K562 (cell line): ENCODE results near the gene CNDP1. TPM values are rescaled to one million over a fixed set of nuclear protein-coding genes. Genes with fewer than 3 reads are reported as not detected.

Experiments
- ATAC-seq: fragments of 200-7000 bp; cut with Tn5 transposase; 3 replicates; pipeline ENCODE4 v1.9.1; 2020; ENCODE audit warnings: moderate library complexity
- BruUV-seq: library from RNA; stranded (reverse); fragments of 400-500 nt; replicated peaks from 2 replicates; lab custom pipeline; 2021; lab: Mats Ljungman, UMichigan
- CTCF ChIA-PET: fragments of 300-600 bp; formaldehyde crosslinking; extraction: SDS; loops from one replicate; lab custom pipeline; 2021; ENCODE audit warnings: low intra/inter-chr PET ratio; lab: Yijun Ruan, JAX
- POLR2A ChIA-PET: fragments of 300-600, 350-650 bp; sonication (Branson Sonifier 250); formaldehyde crosslinking; extraction: SDS; loops from one replicate; lab custom pipeline; 2021; ENCODE audit warnings: antibody characterized with exemption, inconsistent platforms; lab: Yijun Ruan, JAX
- DNase-seq, 4 experiments: peaks; one replicate each; pipeline versions ENCODE4 v3.0.0 to v3.0.0-alpha.2; 2011 to 2018; ENCODE audit warnings: low spot score in 3 of 4, mixed read lengths in 3 of 4; ENCODE audit errors: extremely low read depth in 1 of 4
- FAIRE-seq: peaks from 2 replicates; lab custom pipeline; 2011; peaks lifted over from hg19 to GRCh38; lab: Jason Lieb, UNC
- H2AFZ ChIP-seq: 2 replicates; pipeline ENCODE4 v1.6.0; 2011; ENCODE audit warnings: low read depth, low read length, control low read depth, inconsistent platforms
- H3K27ac ChIP-seq: fragments of 200-600 bp; 3 replicates; pipeline ENCODE4 v1.8.0; 2011; ENCODE audit warnings: low read depth, mild to moderate bottlenecking, control low read depth, inconsistent platforms, low read length, moderate library complexity, mixed read lengths; ENCODE audit errors: extremely low read depth
- H3K27me3 ChIP-seq, 2 experiments: fragments of 300-600 bp in 1 of 2; 2 replicates in 1 of 2; 3 replicates in 1 of 2; pipeline versions ENCODE4 v1.6.0 to v1.8.0; 2011; ENCODE audit warnings: inconsistent platforms in 2 of 2, low read length in 2 of 2, mild to moderate bottlenecking in 1 of 2, mixed read lengths in 1 of 2, moderate library complexity in 1 of 2; ENCODE audit not compliant: control insufficient read depth in 2 of 2, insufficient read depth in 2 of 2
- H3K36me3 ChIP-seq: fragments of 300-600 bp; 3 replicates; pipeline ENCODE4 v1.8.0; 2011; ENCODE audit warnings: mild to moderate bottlenecking, low read length, inconsistent platforms; ENCODE audit not compliant: control insufficient read depth, insufficient read depth
- H3K4me1 ChIP-seq, 2 experiments: fragments of 200-600 bp in 1 of 2; replicated peaks in 1 of 2; 2 replicates in 1 of 2; 3 replicates in 1 of 2; pipeline versions ENCODE4 v1.5.1 to v1.8.0; 2011; ENCODE audit warnings: inconsistent platforms in 2 of 2, low read length in 2 of 2, mild to moderate bottlenecking in 1 of 2, mixed read lengths in 1 of 2, moderate library complexity in 1 of 2; ENCODE audit not compliant: control insufficient read depth in 2 of 2, insufficient read depth in 2 of 2
- H3K4me2 ChIP-seq: 2 replicates; pipeline ENCODE4 v1.6.1; 2011; ENCODE audit warnings: low read length, control low read depth, inconsistent platforms, mixed read lengths; ENCODE audit not compliant: insufficient read depth
- H3K4me3 ChIP-seq: fragments of 200-600 bp; sonication (generic), shearing (Covaris generic); 2 replicates; pipeline ENCODE4 v1.5.1; 2016; ENCODE audit warnings: control low read depth, inconsistent platforms
- H3K79me2 ChIP-seq: fragments of 200-600 bp; 3 replicates; pipeline ENCODE4 v1.8.0; 2011; ENCODE audit warnings: low read length, inconsistent platforms; ENCODE audit not compliant: control insufficient read depth, insufficient read depth
- H3K9ac ChIP-seq, 2 experiments: 2 replicates each; pipeline versions ENCODE4 v1.6.0 to v1.6.1; 2011; ENCODE audit warnings: low read depth in 2 of 2, low read length in 2 of 2, control low read depth in 1 of 2, inconsistent platforms in 1 of 2, mild to moderate bottlenecking in 1 of 2, mixed read lengths in 1 of 2; ENCODE audit not compliant: insufficient read depth in 1 of 2
- H3K9me1 ChIP-seq: one replicate; pipeline ENCODE4 v1.6.0; 2011; ENCODE audit warnings: inconsistent platforms, mild to moderate bottlenecking, low read length, moderate library complexity; ENCODE audit not compliant: control insufficient read depth, insufficient read depth
- H3K9me3 ChIP-seq: replicated peaks from 2 replicates; pipeline ENCODE4 v1.5.1; 2011; ENCODE audit warnings: low read depth, low read length, inconsistent platforms; ENCODE audit not compliant: control insufficient read depth, insufficient read depth
- H4K20me1 ChIP-seq: replicated peaks from 2 replicates; pipeline ENCODE4 v1.6.1; 2011; ENCODE audit warnings: low read length, inconsistent platforms, mixed read lengths; ENCODE audit not compliant: control insufficient read depth, insufficient read depth
- BDP1 ChIP-seq: IDR thresholded peaks from 3 replicates; pipeline ENCODE4 v1.6.1; 2011; ENCODE audit not compliant: insufficient read length, insufficient read depth
- BRD9 ChIP-seq: fragments of 450-650 bp; IDR thresholded peaks from 2 replicates; pipeline ENCODE4 v1.6.1; 2018; ENCODE audit warnings: low read depth; ENCODE audit not compliant: partially characterized antibody
- CSDE1 ChIP-seq, 2 experiments: fragments of 450-650 bp; IDR thresholded peaks; 2 replicates each; pipeline ENCODE4 v1.6.1; 2016; ENCODE audit warnings: mild to moderate bottlenecking in 1 of 2
- E2F3 ChIP-seq: fragments of 250-450 bp; sonication (Bioruptor Pico); IDR thresholded peaks from 2 replicates; pipeline ENCODE4 v1.4.0; 2020; ENCODE audit warnings: mild to moderate bottlenecking
- GABPB2 ChIP-seq: fragments of 250-450 bp; sonication (Bioruptor Pico); conservative IDR thresholded peaks from 2 replicates; pipeline ENCODE4 v1.5.1; 2021; ENCODE audit warnings: mild to moderate bottlenecking
- HSF4 ChIP-seq: fragments of 250-450 bp; sonication (Bioruptor Pico); IDR thresholded peaks from 2 replicates; pipeline ENCODE4 v2.1.2; 2022; ENCODE audit warnings: mild to moderate bottlenecking, moderate library complexity, borderline replicate concordance
- NFYB ChIP-seq: IDR thresholded peaks from 2 replicates; pipeline ENCODE4 v1.6.1; 2011; ENCODE audit warnings: mild to moderate bottlenecking, moderate library complexity; ENCODE audit not compliant: insufficient read length; ENCODE audit errors: extremely low read depth
- NR2C1 ChIP-seq, 2 experiments: fragments of 450-650 bp; IDR thresholded peaks; 2 replicates each; pipeline ENCODE4 v1.6.1; 2017; ENCODE audit warnings: mild to moderate bottlenecking in 2 of 2, antibody characterized with exemption in 1 of 2, inconsistent platforms in 1 of 2, missing compliant biosample characterization in 1 of 2, missing genetic modification characterization in 1 of 2
- XRCC5 ChIP-seq: fragments of 200-400 bp; formaldehyde crosslinking; IDR thresholded peaks from 2 replicates; pipeline ENCODE4 v1.6.1; 2017; ENCODE audit warnings: low read depth, mild to moderate bottlenecking, low read length
- ZNF212 ChIP-seq: fragments of 450-650 bp; formaldehyde crosslinking; IDR thresholded peaks from 2 replicates; pipeline ENCODE4 v1.4.0; 2020; ENCODE audit warnings: mild to moderate bottlenecking
- ZNF764 ChIP-seq: fragments of 250-450 bp; sonication (Bioruptor Pico); IDR thresholded peaks from 2 replicates; pipeline ENCODE4 v1.4.0; 2020; ENCODE audit warnings: low read depth, mild to moderate bottlenecking, moderate library complexity
- WGBS: fragments of 100-300 bp; shearing (Covaris generic); methylation state at CpG from one replicate; pipeline ENCODE4 v1.1.6; 2016; ENCODE audit warnings: low coverage, mixed read lengths; ENCODE audit not compliant: insufficient coverage; ENCODE audit errors: missing lambda C conversion rate; 5-methylcytosine and 5-hydroxymethylcytosine counted together
- in situ Hi-C: fragments of 300-500 bp; cut with MboI; formaldehyde crosslinking; loops from 4 replicates; pipeline ENCODE4 v1.15.0; 2018; ENCODE audit warnings: inconsistent platforms, mixed read lengths
- intact Hi-C: fragments of 100-400 bp; cut with micrococcal nuclease; formaldehyde crosslinking; loops from 2 replicates; pipeline ENCODE4 v1.14.2; 2022
- polyA plus RNA-seq, 8 experiments: library from polyadenylated mRNA; depleted of rRNA in 4 of 8; stranded (reverse) in 5 of 8; unstranded in 3 of 8; fragments of >200 nt; fragmentation: Nextera tagmentation in 2 of 8; fragmentation: Illumina TruSeq in 1 of 8; extraction: Ambion mirVana in 2 of 8; extraction: Trizol in 1 of 8; gene quantifications; 2 replicates each; pipeline versions ENCODE4 v1.2.1 to v1.2.3, GENCODE V29; 2011 to 2014; ENCODE audit warnings: inconsistent platforms in 1 of 8, missing spikeins in 1 of 8
- total RNA-seq, 7 experiments: library from RNA; depleted of rRNA in 6 of 7; stranded (reverse); fragments of >200 nt in 6 of 7; fragmentation: Illumina TruSeq in 2 of 7; extraction: Trizol in 2 of 7; gene quantifications; 2 replicates each; pipeline versions ENCODE4 v1.2.1 to v1.2.3, GENCODE V29; 2011 to 2021; ENCODE audit warnings: low replicate concordance in 1 of 7
- TF ChIP-seq, protein P1 (sequence below): fragments of 250-450 bp; sonication (Bioruptor Pico); IDR thresholded peaks from 2 replicates; pipeline ENCODE4 v1.5.1; 2021; ENCODE audit warnings: mild to moderate bottlenecking
- TF ChIP-seq, protein P2 (sequence below): IDR thresholded peaks from 3 replicates; pipeline ENCODE4 v1.6.1; 2011; ENCODE audit warnings: borderline replicate concordance, mild to moderate bottlenecking; ENCODE audit not compliant: insufficient read length, insufficient read depth
- TF ChIP-seq, protein P3 (sequence below): fragments of 450-650 bp; IDR thresholded peaks from 2 replicates; pipeline ENCODE4 v1.6.1; 2018; ENCODE audit warnings: mild to moderate bottlenecking, low read depth; ENCODE audit not compliant: partially characterized antibody

CNDP1 gene
- total and polyA plus RNA-seq, 9 of the 15 experiments (the other 6 are each of a cell fraction or from before 2014, with no cell fraction given): not detected

DNA sequence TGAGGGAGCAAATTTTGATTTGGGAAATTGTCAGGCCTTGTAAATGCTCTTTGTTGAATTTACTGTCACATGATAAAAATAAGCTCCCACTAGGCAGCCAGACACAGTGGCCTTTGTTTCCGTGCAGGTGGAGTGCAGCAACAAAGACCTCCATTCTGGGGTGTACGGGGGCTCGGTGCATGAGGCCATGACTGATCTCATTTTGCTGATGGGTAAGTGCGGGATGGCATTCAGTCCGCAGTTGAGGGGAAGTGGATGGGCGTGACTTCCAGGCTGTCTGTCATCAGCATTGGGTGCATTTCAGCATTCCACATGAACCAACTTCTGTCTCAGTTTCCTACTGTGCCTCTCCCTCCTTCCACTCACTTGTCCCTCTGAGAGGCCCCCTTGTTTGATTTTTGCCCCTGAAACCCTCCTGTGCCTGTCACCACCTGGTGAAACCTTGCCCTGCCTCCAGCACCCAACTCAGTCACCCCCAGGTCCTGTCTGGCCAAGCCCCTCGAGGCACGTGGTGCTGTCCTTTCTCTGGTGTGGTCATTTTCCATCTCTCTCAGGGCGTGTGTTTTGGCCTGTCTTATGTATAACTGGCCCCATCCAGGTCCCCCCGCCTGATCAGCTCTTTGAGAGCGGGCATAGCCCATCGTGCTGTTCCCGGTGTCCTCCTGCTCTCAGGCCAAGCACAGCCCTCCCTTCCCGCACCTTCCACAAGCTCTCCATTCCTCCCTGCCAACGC lies 21.8 kb upstream of the CNDP1 start:
- over 99% methylated on average over 15 of the region's 15 CpGs for WGBS
- H2AFZ ChIP-seq: no peak overlapping the region
- no TSS peak for BruUV-seq
- ATAC-seq (no peak), DNase-seq (no peak), FAIRE-seq (no peak)
- H3K9me1 ChIP-seq: no peaks in the 10 kb centered on the region
- no peak overlapping the region for H3K4me3 ChIP-seq
- peaks cover 87% of the 10 kb centered on the region; the same call in 2 of the 3 replicates for H3K36me3 ChIP-seq
- no peaks in the 10 kb centered on the region for H3K79me2 ChIP-seq
- H3K4me2 ChIP-seq: no peak overlapping the region
- H3K4me1 ChIP-seq: peaks cover 8 to 12% of the 10 kb centered on the region in 2 experiments; a peak in 4 of 5 replicates
- no peak overlapping the region for H3K9ac ChIP-seq
- intact Hi-C loops (no loop called here), in situ Hi-C loops (no loop called here)
- ChIA-PET POLR2A (interaction anchor here (0.6 kb wide), 1 partner anchor 34 kb away, joined by 3 read pairs; no protein-coding TSS in a partner anchor), CTCF (no interaction called here)
- TF ChIP-seq BRD9 (no peak), E2F3 (CRISPR knock-in tag) (no peak), GABPB2 (CRISPR knock-in tag) (no peak), NFYB (no peak), ZNF764 (no peak), XRCC5 (no peak), CSDE1 (IDR thresholded peaks at IDR 0.05) (no peak), ZNF212 (CRISPR knock-in tag) (no peak), NR2C1 (IDR thresholded peaks at IDR 0.05) (no peak), NR2C1 (tag; IDR thresholded peaks at IDR 0.05) (no peak), HSF4 (no peak), BDP1 (no peak)
- TF ChIP-seq, protein P1, sequence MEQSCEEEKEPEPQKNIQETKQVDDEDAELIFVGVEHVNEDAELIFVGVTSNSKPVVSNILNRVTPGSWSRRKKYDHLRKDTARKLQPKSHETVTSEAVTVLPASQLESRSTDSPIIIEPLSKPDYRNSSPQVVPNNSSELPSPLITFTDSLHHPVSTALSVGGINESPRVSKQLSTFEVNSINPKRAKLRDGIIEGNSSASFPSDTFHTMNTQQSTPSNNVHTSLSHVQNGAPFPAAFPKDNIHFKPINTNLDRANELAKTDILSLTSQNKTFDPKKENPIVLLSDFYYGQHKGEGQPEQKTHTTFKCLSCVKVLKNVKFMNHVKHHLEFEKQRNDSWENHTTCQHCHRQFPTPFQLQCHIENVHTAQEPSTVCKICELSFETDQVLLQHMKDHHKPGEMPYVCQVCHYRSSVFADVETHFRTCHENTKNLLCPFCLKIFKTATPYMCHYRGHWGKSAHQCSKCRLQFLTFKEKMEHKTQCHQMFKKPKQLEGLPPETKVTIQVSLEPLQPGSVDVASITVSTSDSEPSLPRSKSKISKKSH (CRISPR knock-in tag): no peak
- TF ChIP-seq, protein P2, sequence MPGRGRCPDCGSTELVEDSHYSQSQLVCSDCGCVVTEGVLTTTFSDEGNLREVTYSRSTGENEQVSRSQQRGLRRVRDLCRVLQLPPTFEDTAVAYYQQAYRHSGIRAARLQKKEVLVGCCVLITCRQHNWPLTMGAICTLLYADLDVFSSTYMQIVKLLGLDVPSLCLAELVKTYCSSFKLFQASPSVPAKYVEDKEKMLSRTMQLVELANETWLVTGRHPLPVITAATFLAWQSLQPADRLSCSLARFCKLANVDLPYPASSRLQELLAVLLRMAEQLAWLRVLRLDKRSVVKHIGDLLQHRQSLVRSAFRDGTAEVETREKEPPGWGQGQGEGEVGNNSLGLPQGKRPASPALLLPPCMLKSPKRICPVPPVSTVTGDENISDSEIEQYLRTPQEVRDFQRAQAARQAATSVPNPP: no peak
- TF ChIP-seq, protein P3, sequence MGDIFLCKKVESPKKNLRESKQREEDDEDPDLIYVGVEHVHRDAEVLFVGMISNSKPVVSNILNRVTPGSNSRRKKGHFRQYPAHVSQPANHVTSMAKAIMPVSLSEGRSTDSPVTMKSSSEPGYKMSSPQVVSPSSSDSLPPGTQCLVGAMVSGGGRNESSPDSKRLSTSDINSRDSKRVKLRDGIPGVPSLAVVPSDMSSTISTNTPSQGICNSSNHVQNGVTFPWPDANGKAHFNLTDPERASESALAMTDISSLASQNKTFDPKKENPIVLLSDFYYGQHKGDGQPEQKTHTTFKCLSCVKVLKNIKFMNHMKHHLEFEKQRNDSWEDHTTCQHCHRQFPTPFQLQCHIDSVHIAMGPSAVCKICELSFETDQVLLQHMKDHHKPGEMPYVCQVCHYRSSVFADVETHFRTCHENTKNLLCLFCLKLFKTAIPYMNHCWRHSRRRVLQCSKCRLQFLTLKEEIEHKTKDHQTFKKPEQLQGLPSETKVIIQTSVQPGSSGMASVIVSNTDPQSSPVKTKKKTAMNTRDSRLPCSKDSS: no peak
- H4K20me1 ChIP-seq: 0 out of 2 replicates have a peak, but pooled peaks cover 4% of the 10 kb centered on the region
- H3K9me3 ChIP-seq: no peaks in the 10 kb centered on the region
- no peak overlapping the region for H3K27ac ChIP-seq
- H3K27me3 ChIP-seq: no peaks in the 10 kb centered on the region
